Activated CD8-positive, alpha-beta memory T cell treated with anti-CD3 and anti-CD28 coated beads, Interleukin-2, amount 50 U/mL, for 1 hour (primary cell): ENCODE results near the gene ZCCHC4.

ENCODE experiments used
- DNase-seq: peaks from one replicate; pipeline ENCODE4 v3.0.0-alpha.2; 2020; ENCODE audit errors: extremely low read depth

ZCCHC4 gene

GRCh38 chr4:25312496-25313200 lies at the start of gene ZCCHC4:
ZCCHC4 (plus strand) TSS chr4:25312774; CDS start chr4:25312810, 36 bp downstream.
- peak; percentile 67 for DNase-seq

GRCh38 chr4:25271866-25272265 lies 40.7 kb upstream of the ZCCHC4 start:
- no peak for DNase-seq

GRCh38 chr4:25280210-25280609 lies 32.4 kb upstream of the ZCCHC4 start:
- no peak for DNase-seq

GRCh38 chr4:25283948-25284347 lies 28.6 kb upstream of the ZCCHC4 start:
- no peak for DNase-seq

- DNase-seq: no peak
Observed at GRCh38 chr4:25284466-25284865, 28.1 kb upstream of the ZCCHC4 start.

- no peak for DNase-seq
Observed at GRCh38 chr4:25290490-25291067, 22.0 kb upstream of the ZCCHC4 start.

- no peak for DNase-seq
Observed at GRCh38 chr4:25291158-25291733, 21.3 kb upstream of the ZCCHC4 start.

- no peak for DNase-seq
Observed at GRCh38 chr4:25297528-25298242, 14.9 kb upstream of the ZCCHC4 start.

GRCh38 chr4:25299476-25300203 lies 12.9 kb upstream of the ZCCHC4 start:
- no peak for DNase-seq

- no peak for DNase-seq
Observed at GRCh38 chr4:25301471-25301870, 11.1 kb upstream of the ZCCHC4 start.

GRCh38 chr4:25302626-25303025 lies 9.9 kb upstream of the ZCCHC4 start:
- no peak for DNase-seq

GRCh38 chr4:25303578-25303977 lies 9.0 kb upstream of the ZCCHC4 start:
- no peak for DNase-seq

GRCh38 chr4:25306518-25307057 lies 6.0 kb upstream of the ZCCHC4 start:
- DNase-seq: no peak

- no peak for DNase-seq
Observed at GRCh38 chr4:25307596-25307995, 5.0 kb upstream of the ZCCHC4 start.

- DNase-seq: no peak
Observed at GRCh38 chr4:25308306-25308705, 4.3 kb upstream of the ZCCHC4 start.

- DNase-seq: no peak
Observed at GRCh38 chr4:25308761-25309160, 3.8 kb upstream of the ZCCHC4 start.

- DNase-seq: no peak
Observed at GRCh38 chr4:25310066-25310802, 2.3 kb upstream of the ZCCHC4 start.

- no peak for DNase-seq
Observed at GRCh38 chr4:25310803-25311166, 1.8 kb upstream of the ZCCHC4 start.

GRCh38 chr4:25313201-25313895 lies 774 bp downstream of the ZCCHC4 start:
- DNase-seq: no peak

- no peak for DNase-seq
Observed at GRCh38 chr4:25320336-25320735, 7.8 kb downstream of the ZCCHC4 start.
